Chondrocyte (in vitro differentiated cells): Measurements from ENCODE around the gene RAB37. TPM values are rescaled to one million over a fixed set of nuclear protein-coding genes. Genes with fewer than 3 reads are reported as not detected.

Experiments
- DNase-seq: peaks from one replicate; pipeline ENCODE4 v3.0.0; 2021; ENCODE audit warnings: mixed read lengths, low spot score
- H3K27ac Mint-ChIP-seq: one replicate; pipeline ENCODE4 v1.8.0; 2021; ENCODE audit warnings: mild to moderate bottlenecking, moderate library complexity, mixed read lengths; ENCODE audit not compliant: unreplicated experiment
- H3K27me3 Mint-ChIP-seq: 2 replicates; pipeline ENCODE4 v1.8.0; 2021; ENCODE audit warnings: low read depth, mixed read lengths
- H3K36me3 Mint-ChIP-seq: 2 replicates; pipeline ENCODE4 v1.8.0; 2021; ENCODE audit warnings: low read depth, mixed read lengths
- H3K4me1 Mint-ChIP-seq: 2 replicates; pipeline ENCODE4 v1.8.0; 2021; ENCODE audit warnings: low read depth, mild to moderate bottlenecking, mixed read lengths
- H3K4me3 Mint-ChIP-seq: one replicate; pipeline ENCODE4 v1.8.0; 2021; ENCODE audit warnings: mild to moderate bottlenecking, moderate library complexity, mixed read lengths; ENCODE audit not compliant: unreplicated experiment
- H3K9me3 Mint-ChIP-seq: 2 replicates; pipeline ENCODE4 v1.8.0; 2021; ENCODE audit warnings: low read depth, mixed read lengths
- CTCF ChIP-seq: fragments of 200-600 bp; sonication (generic); IDR thresholded peaks from 2 replicates; pipeline ENCODE4 v1.5.0; 2021; ENCODE audit warnings: antibody characterized with exemption, mild to moderate bottlenecking, moderate library complexity
- total RNA-seq: library from RNA; stranded (reverse); gene quantifications from 3 replicates; pipeline ENCODE4 v1.2.1, GENCODE V29; 2021

The RAB37 gene
- total RNA-seq, 1 donor from 2014 or later, result 0.15 TPM

DNA sequence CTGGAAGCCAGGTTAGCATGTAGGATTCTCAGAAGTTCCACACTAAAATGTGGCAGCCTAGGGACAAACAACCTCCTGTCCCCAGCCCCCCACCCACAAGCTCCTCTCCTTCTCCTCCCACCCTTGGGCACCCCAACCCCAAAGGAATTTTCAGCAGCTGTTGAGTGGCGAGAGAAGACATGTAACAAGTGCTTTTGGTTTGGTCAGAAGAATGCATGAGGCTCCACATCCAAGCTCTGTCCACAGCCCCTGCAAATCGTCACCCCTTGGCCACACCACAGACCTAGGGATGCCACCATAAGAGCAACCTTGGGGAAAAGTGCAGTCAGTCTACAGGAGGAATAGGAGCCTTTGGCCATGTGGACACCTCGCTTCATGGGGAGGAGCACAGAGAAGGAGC, 11.9 kb upstream of the RAB37 start:
- Mint-ChIP-seq H3K36me3 (no peaks in the 10 kb centered on the region), H3K9me3 (peaks cover 6% of the 10 kb centered on the region), H3K4me3 (no peak overlapping the region), H3K27me3 (peaks cover 35% of the 10 kb centered on the region), H3K27ac (no peak overlapping the region), H3K4me1 (no peaks in the 10 kb centered on the region)
- TF ChIP-seq CTCF, result no peak
- no peak for DNase-seq

DNA sequence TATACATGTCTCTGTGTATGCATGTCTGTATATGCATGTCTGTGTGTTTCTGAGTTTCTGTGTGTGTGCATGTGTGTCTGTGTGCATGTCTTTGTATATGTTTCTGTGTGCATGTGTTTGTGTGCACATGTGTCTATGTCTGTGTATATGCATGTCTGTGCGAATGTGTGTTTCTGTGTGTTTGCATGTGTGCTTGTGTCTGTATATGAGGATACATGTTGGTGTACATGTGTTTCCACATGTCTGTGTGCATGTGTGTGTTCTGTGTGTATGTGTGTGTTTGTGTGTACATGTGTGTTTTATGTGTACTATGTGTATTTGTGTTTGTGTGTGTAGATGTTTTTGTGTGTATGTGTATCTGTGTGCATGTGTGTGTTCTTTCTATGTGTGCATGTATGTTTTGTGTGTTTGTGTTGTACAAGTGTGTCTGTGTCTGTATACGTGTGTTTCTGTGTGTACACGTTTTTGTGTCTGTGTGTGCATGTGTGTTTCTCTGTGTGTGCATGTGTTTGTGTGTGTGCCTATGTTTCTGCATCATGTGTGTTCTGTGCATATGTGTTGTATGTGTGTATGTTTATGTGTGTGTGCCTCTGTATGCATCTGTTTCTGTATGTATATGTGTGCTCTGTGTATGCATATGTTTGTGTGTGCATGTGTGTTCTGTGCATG, 8.9 kb upstream of the RAB37 start:
- H3K27ac Mint-ChIP-seq, result no peak overlapping the region
- no peaks in the 10 kb centered on the region for H3K36me3 Mint-ChIP-seq
- no peak for DNase-seq
- H3K27me3 Mint-ChIP-seq, result peaks cover 18% of the 10 kb centered on the region
- no peak for TF ChIP-seq CTCF
- no peak overlapping the region for H3K4me3 Mint-ChIP-seq
- no peaks in the 10 kb centered on the region for H3K4me1 Mint-ChIP-seq
- H3K9me3 Mint-ChIP-seq, result no peaks in the 10 kb centered on the region

DNA sequence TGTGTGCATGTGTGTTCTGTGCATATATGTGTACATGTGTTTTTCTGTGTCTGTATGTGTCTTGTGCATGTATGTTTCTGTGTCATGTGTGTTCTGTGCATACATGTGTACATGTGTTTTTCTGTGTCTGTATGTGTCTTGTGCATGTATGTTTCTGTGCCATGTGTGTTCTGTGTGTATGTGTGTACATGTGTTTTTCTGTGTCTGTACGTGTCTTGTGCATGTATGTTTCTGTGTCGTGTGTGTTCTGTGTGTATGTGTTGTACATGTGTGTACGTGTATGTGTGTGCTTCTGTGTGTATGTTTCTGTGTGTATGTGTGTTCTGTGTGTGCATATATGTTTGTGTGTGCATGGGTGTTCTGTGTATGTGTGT, 8.4 kb upstream of the RAB37 start:
- H3K27ac Mint-ChIP-seq, result no peak overlapping the region
- DNase-seq, result no peak
- no peak overlapping the region for H3K4me3 Mint-ChIP-seq
- H3K4me1 Mint-ChIP-seq, result no peaks in the 10 kb centered on the region
- no peaks in the 10 kb centered on the region for H3K9me3 Mint-ChIP-seq
- peaks cover 17% of the 10 kb centered on the region for H3K27me3 Mint-ChIP-seq
- no peak for TF ChIP-seq CTCF
- H3K36me3 Mint-ChIP-seq, result no peaks in the 10 kb centered on the region

GRCh38 chr17:74729368-74729767, 7.7 kb upstream of the RAB37 start:
- H3K27ac Mint-ChIP-seq, result no peak overlapping the region
- TF ChIP-seq CTCF, result no peak
- no peaks in the 10 kb centered on the region for H3K36me3 Mint-ChIP-seq
- H3K27me3 Mint-ChIP-seq, result peaks cover 11% of the 10 kb centered on the region
- DNase-seq, result no peak
- H3K9me3 Mint-ChIP-seq, result no peaks in the 10 kb centered on the region
- no peaks in the 10 kb centered on the region for H3K4me1 Mint-ChIP-seq
- no peak overlapping the region for H3K4me3 Mint-ChIP-seq

GRCh38 chr17:74729866-74730265, 7.2 kb upstream of the RAB37 start:
- no peak for TF ChIP-seq CTCF
- Mint-ChIP-seq H3K36me3 (no peaks in the 10 kb centered on the region), H3K4me3 (no peak overlapping the region), H3K4me1 (no peaks in the 10 kb centered on the region), H3K27ac (no peak overlapping the region), H3K9me3 (no peaks in the 10 kb centered on the region), H3K27me3 (peaks cover 8% of the 10 kb centered on the region)
- DNase-seq, result no peak
